Ecto neural progenitor cell (in vitro differentiated cells): Measurements from ENCODE around the gene SYNPO.

Source experiments
- DNase-seq: peaks from one replicate; pipeline ENCODE4 v3.0.0-alpha.2; 2018; ENCODE audit warnings: low spot score

Gene SYNPO

GRCh38 chr5:150642567-150642927, 2.1 kb downstream of the SYNPO start:
- DNase-seq = no peak

GRCh38 chr5:150642991-150643710, 2.7 kb downstream of the SYNPO start:
- no peak for DNase-seq

GRCh38 chr5:150644058-150644457, 3.6 kb downstream of the SYNPO start:
- no peak for DNase-seq

- DNase-seq = no peak
These were observed 4.1 kb downstream of the SYNPO start for GRCh38 chr5:150644514-150644913.

- DNase-seq = no peak
These were observed 4.7 kb downstream of the SYNPO start for GRCh38 chr5:150645070-150645700.

GRCh38 chr5:150647275-150648251, 7.1 kb downstream of the SYNPO start:
- no peak for DNase-seq

- no peak for DNase-seq
These were observed 8.0 kb downstream of the SYNPO start for GRCh38 chr5:150648294-150649107.

- DNase-seq = no peak
These were observed 8.9 kb downstream of the SYNPO start for GRCh38 chr5:150649108-150650020.

GRCh38 chr5:150650021-150651006, 9.9 kb downstream of the SYNPO start:
- no peak for DNase-seq

- DNase-seq = no peak
These were observed 10.9 kb downstream of the SYNPO start for GRCh38 chr5:150651382-150651781.

GRCh38 chr5:150651924-150652671, 11.6 kb downstream of the SYNPO start:
- no peak for DNase-seq

GRCh38 chr5:150653145-150653761, 12.8 kb downstream of the SYNPO start:
- DNase-seq = no peak

GRCh38 chr5:150653762-150654556, 13.5 kb downstream of the SYNPO start:
- no peak for DNase-seq

- no peak for DNase-seq
These were observed 14.8 kb downstream of the SYNPO start for GRCh38 chr5:150655221-150655620.

GRCh38 chr5:150656191-150657132, 16.0 kb downstream of the SYNPO start:
- peak; percentile 93 for DNase-seq

- DNase-seq = no peak
These were observed 17.7 kb downstream of the SYNPO start for GRCh38 chr5:150658121-150658520.
